Smooth muscle cell of the brain vasculature (primary cell): ENCODE data around the gene DIP2C.
"Not testable (repeated sequence)": the region's sequence is repeated elsewhere in the genome, so short reads cannot be mapped to it uniquely, and the experiment has no call there.

Source experiments
- DNase-seq: peaks from one replicate; pipeline ENCODE4 v3.0.0-alpha.2; 2012; ENCODE audit warnings: low read depth, low spot score

Gene DIP2C

DNA sequence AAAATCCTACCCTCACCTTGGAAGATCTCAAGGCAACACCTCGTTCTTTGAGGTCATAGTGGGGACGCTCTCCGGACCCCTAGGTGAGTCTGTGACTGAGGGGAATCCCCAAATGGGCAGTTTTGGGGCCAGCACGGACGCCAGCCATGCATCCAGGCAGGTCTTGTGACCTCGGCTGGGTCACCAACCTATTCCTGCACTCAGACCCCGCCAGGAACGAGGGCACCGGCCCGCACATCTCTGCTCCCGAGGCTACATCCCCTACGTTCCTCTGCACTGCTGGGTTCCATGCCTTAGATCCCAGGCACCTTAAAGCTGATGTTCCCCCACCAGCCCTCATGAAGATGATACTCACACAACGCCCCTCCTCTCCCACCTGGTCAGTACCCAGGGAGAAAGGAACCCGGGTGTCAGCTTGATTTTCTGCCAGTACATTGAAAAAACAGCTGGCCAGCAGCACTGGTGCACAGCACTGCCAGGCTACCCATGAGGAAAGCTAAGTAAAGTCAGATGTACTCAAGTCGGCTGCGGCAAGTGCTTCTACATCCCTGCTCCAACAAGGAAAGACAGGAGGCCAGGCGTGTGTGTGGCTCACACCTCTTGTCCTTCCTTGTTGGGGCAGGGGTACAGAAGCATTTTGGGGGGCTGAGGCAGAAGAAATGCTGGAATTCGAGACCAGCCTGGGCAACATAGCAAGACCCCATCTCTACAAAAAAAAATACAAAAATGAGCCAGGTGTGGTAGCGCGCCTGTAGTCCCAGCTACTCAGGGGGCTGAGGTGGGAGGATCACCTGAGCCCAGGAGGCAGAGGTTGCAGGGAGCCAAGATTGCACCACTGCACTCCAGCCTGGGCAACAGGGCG, 48.1 kb downstream of the DIP2C start:
- no peak for DNase-seq

DNA sequence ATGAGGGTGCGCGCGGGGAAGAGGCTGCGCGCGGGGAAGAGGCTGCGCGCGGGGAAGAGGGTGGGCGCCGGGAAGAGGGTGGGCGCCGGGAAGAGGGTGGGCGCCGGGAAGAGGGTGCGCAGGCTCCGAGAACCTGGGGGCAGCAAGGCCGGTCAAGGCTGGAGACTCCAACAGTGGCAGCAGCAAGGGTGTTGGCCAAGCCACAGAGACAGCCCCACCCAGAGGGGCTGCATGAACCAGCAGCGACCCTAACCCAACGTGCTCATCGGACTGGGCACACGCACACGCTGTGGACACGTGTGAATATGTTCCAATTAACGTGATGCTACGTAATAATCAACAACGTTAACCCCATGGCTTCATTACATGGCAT, 48.8 kb downstream of the DIP2C start:
- DNase-seq: no peak

DNA sequence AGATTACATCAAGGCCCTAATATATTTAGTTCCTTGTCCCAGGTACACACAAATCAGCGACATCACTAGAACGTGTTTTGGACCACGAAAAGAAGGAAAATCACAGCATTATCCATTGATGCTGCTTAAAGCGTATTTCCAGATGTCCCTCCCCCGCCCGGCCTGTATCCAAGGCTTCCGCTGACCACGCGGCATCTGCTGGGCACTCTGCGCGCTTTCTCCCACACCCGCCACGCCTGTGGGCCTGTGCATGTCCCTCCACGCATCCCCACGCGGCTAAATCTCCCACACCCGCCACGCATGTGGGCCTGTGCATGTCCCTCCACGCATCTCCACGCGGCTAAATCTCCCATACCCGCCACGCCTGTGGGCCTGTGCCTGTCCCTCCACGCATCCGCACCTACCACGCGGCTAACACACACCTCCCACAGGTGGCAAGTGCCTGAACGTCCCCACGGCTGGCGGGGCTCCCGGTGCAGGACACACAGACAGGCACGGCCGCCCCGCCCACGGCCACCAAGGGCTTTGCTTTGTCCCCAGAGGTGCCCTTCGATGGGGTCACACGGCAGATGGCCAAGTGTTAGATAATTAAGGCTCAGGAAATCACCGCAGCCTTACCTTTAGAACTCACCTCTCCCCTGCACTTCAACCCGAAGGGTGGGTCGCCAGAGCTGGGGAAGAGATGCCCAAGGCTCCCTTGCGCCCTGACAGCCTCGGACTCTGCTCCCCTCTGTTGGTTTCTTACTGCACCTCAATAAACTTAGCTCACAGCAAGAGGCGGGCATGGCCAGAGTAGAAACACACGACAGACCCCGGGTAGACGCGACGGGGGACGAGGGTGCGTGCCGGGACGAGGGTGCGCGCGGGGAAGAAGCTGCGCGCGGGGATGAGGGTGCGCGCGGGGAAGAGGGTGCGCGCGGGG, 49.5 kb downstream of the DIP2C start:
- DNase-seq: no peak

DNA sequence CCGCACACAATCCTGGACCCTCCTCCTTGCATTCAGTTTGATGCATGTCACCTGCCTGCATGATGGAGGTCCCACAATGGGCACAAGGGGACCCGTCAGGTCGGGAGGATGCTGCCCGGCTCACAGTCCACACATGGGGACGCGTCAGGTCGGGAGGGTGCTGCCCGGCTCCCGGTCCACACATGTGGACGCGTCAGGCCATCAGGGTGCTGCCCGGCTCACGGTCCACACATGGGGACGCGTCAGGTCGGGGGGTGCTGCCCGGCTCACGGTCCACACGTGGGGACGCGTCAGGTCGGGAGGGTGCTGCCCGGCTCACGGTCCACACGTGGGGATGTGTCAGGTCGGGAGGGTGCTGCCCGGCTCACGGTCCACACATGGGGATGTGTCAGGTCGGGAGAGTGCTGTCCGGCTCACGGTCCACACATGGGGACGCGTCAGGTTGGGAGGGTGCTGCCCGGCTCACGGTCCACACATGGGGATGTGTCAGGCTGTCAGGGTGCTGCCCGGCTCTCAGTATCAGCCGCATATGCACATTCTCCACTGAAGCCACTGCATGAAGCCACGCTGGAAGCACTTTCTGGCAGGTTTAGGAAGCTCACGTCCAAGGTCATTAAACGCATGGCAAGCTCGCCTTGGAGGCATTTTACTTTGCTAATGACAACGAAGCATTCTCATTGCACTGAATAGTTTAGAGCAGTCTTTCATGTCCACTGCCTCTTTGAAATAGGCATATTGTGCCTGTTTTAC, 50.3 kb downstream of the DIP2C start:
- DNase-seq: no peak

DNA sequence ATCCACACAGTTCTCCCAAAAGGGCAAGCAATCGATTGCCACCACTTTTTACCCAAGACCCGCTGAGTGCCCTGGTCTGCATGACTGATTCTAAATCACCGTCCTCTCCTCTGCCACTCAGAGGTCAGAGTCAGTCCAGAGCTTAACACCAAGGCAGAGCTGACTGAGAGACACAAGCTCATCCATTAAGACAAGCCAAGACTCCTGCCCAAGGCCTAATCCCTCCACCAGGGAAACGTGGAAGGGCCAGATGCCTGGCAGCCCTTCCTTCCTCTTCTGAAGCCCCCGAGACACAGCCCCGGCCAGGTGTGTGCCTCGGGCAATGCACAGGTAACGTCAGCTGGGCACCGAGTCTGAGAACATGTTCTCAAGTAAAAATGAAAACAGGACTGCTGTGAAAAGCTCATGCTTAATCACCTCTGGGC, 51.7 kb downstream of the DIP2C start:
- DNase-seq: no peak

DNA sequence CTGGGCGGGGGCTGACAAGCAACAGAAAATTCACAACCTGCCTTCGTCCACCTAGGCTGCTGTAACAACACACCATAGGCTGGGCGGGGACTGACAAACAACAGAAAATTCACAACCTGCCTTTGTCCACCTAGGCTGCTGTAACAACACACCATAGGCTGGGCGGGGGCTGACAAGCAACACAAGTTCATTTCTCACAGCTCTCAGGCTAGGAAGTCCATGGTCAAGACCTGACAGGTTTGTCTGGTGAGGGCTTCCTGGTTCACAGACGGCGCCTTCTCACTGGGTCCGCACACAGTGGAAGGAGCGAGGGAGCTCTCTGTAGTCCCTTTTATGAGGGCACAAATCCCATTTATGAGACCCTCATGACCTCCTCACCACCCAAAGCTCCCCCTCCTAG, 52.2 kb downstream of the DIP2C start:
- no peak for DNase-seq

DNA sequence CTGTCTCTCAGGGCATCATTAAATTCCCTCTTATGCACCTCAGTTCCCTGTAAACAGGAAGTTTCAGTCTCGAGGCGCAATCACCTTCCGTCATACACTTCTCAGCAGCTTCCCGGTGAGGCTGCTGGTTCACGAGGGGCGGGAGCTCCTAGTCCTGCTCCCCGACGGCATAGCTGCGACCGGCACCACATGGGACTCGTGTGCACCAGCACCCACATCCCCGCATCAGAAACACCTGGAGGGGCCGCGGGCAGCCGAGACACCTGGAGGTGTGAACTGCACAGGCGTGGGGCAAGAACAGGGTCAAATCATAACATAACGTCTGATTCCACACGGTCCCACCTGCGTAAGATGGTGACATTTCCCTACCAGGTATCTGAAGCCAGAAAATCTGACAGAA, 52.7 kb downstream of the DIP2C start:
- no peak for DNase-seq

DNA sequence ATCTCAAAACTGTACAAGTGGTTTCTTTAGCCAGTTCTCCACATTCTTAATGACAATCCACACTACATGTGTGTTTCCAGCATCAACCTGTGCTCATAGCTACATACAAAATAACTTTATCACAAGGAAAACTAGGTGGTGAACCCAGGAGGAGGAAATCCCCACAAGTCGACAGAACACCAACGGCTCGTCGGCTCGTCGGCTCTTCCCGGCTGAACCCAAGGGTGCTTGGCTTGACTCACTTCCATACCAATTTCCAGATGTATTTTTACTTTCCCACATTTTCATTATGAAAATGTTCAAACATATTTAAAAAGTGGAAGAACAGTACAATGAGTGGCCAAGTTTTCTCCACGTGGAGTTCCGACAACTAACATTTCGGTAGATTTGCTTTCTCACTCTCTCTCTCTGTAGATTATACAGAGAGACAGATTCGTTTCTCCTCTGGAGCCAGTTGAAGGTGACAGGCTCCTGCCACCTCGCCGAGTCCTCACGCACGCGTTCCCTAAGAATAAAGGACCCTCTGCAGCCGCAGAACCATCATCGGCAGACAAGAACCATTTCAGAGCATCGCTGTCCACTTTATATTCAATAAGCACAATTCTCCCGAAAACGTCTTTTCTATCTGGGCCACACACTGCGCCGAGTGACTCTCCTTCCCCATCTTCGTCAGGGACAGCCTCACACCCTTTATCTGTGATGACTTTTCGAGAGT, 53.3 kb downstream of the DIP2C start:
- DNase-seq: no peak

DNA sequence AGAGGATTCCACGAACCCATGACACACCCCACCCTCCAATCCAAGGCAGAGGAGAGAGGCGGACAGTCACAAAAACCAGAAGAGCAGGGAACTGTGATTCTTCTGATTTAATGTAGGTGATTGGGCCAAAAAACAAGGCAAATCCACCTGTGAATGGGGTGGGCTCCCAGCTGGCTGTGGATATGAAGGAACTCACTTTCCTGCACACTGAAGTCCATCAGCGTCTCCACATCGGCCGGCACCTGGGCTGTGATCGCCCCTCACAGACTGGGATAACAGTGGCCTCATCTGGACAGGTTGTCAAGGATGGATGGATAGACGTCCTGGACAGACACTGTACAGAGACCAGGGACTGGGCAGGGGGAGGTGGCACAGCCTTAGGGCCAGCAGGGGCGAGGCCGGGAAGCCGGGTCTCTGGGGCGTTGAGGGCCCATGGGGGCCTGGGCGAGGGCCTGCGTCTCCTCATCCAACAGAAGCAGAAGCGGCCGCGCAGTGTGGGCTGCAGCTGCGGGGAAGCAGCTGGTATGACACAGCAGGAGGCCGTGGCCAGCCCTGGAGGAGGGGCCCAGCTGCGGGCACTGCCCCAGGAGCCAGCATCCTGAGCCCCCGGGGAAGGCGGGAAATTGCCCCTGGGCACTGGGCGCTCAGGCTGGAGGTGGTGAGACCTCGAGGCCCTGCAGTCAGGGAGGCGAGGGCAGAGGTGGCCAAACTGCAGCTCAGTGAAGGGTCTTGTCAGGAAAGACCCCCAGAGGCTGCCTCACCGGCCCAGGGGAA, 54.2 kb downstream of the DIP2C start:
- no peak for DNase-seq

DNA sequence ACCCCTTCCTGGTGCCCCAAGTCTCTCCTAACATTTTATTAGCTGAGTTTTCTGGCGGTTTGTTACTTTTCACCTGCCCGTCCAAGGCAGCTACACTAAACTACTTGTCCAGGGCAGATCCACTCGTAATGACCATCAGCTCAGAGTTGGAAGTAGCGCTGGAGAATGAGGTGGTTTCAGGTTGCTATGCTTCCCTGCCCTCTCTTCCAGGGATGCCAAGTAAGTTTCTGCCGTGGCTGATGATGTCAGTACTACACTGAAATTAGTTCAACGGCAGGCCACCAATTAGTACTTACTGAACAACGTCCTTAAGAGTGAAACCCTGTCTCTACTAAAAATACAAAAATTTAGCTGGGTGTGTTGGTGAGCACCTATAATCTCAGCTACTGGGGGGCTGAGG, 55.2 kb downstream of the DIP2C start:
- no peak for DNase-seq

DNA sequence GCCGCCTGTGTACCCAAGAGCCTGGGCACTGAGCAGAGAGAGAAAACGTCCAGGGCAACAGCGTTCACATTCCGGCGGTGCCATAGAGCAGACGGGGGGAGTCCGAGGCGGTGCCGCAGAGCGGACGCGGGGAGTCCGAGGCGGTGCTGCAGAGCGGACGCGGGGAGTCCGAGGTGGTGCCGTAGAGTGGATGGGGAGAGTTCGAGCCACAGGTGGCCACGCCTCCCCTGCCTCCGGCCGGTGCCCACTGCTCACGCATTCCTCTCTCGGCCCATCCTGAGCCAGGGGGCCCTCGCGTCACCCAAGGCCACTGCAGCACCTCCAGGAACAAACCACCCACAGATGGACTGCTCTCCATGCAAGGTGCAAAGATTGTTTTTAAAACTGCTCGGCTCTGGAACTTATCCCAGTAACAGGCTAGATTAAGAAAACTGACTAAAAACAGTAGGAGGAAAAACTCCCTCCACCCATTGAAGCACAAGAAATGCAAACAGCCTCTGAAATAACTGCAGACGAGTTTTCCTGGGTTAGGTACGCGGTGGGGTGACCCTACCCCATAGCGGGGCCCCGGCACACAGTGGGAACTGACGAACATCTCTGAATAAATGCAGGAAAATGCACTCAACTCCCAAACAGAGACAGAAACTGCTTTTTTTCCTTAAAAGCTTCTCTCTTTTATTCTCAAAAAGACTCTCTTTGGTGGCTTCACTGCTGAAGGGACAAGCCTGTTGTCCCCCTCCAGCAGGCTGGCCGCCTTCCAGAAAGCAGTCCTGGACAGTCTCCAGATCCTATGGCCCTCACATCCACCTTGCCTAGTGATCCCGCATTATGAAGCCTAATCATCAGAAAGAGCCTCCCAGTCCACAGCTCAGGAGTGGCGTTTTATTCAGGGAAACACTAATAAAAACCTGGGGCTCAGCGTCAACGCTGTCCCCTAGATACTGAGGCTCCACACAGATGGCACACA, 55.9 kb downstream of the DIP2C start:
- no peak for DNase-seq

DNA sequence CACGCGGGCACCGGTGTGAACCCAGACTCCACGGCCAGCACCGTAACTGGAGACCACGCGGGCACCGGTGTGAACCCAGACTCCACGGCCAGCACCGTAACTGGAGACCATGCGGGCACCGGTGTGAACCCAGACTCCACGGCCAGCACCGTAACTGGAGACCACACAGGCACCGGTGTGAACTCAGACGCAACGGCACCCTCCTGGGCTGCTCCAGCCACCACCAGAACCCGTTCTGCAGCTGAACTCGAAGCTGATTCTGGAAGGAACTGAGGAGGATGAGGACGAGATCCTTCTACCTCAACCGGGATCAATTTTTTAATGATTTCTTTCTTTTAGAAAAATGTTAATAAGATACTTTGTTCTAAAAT, 56.7 kb downstream of the DIP2C start:
- DNase-seq: not testable (repeated sequence)

DNA sequence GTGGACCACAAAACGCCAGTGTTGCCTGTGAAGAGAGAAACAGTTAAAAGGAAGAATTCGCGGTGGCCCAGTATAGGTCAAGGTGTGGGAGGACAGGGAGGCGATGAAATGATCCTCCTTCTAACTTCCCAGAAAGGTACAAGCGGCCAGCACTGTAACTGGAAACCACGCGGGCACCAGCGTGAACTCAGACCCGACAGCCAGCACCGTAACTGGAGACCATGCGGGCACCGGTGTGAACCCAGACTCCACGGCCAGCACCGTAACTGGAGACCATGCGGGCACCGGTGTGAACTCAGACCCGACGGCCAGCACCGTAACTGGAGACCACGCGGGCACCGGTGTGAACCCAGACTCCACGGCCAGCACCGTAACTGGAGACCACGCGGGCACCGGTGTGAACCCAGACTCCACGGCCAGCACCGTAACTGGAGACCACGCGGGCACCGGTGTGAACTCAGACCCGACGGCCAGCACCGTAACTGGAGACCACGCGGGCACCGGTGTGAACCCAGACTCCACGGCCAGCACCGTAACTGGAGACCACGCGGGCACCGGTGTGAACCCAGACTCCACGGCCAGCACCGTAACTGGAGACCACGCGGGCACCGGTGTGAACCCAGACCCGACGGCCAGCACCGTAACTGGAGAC, 57.2 kb downstream of the DIP2C start:
- DNase-seq: not testable (repeated sequence)

DNA sequence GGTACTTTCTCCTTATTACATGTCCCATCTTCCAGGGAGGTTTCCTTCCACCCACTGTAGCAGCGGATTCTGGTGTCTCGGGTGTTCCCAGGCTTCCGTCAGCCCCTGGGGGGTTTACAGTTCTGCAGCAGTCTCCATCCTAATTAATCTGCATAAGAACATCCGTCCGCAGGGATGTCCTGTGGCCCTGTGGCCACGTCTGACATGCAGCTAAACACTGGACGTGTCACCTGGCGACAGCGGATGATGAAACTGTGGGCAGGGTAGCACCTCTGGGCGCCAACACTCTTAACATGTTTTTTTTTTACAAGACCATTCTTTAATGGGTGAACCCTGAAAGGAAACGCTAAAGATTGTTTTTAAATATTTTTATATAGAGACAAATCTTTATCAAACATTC, 58.2 kb downstream of the DIP2C start:
- DNase-seq: no peak

DNA sequence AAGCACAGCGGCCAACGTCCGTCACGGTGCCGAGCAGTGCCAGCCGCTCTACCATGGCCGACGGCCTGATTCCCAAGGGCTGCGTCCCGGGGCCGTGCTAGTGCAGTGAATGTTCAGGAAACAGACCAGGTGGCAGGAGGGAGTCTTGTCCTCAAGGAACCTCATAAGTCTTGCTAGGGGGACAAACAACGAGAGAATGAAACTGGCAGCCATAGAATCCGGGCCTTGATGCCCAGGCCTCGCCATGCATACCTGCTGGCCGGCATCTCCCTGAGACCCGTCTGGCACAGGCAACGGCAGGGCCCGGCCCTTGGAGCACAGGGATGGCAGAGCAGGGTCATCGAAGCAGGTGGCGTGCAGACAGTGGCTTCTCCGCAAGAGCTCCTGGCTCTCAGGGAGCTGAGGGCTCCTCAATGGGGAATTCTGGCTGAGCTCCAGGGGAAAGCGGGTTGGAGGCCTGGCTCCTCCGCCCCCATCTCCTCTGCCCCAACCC, 58.8 kb downstream of the DIP2C start:
- DNase-seq: no peak

DNA sequence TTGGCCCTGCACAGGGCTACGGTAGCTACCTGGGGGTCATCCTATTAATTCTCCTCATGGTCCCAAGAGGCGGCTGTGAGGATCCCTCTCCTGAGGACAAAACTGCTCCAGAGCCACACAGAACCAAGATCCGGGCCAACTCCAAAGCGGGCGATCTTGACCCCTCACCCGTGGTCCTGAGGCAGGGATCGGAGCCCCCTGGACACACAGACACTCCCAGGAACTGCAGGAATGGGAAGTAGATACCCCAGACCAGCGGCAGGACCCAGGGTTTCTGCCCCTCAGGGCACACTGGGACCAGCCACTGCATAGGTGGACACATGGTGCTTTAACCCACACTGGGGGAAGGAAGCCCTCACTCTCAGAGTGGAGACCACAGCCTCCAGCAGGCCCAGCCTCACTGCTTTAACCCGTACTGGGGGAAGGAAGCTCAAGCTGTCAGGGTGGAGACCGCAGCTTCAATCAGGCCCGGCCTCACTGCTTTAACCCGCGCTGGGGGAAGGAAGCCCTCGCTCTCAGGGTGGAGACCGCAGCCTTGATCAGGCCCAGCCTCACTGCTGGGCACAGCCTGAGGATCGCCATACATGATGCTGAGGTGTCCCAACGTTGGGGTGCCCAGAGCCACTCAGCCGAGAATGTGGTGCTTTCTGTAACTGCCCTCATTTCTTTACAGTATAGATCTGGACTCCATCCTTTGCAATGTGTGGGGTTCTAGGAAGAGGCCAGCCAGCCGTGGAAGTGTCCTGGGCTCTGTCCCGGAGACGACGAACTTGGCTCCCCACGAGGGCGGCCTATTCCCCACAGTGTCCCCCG, 60.1 kb downstream of the DIP2C start:
- DNase-seq: no peak

DNA sequence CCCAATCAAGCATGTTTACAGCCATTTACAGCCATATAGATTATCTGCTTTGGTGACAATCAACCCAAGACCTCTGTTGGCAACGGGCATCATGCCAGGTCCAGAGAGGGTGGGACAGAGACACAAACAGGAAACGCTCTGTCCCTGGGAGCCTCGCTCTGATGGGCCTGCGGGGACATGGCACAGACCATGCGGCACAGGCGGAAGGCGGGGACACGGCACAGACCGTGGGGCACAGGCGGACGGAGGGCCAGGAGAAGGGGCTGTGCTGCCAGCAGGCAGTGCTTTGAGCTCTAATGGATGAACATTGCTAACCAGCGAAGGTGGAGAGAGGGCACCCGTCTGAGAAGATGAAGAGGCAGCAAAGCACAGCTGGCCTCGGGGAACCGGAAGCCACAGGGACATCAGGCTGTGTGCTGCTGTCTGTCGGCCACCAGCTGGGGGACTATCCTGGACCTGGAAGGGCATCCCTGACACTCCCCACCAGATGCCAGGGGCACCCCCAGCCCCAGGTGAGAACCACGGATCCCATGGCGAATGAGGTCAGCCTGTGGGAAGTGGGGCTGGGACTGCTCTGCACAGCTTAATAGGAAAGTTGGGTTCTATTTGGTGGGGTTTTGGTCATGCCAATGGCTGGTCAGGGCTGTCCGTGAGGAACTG, 61.0 kb downstream of the DIP2C start:
- DNase-seq: no peak
